ENCODE data around the gene TTC33.

GRCh38 chr5:40680741-40681362 is 74.9 kb downstream of the TTC33 start:
- no peak for TF ChIP-seq CTCF (IDR thresholded peaks at IDR 0.05; ENCODE audit: low read depth, low read length)
- no peak for TF ChIP-seq EZH2phosphoT487 (IDR thresholded peaks at IDR 0.05; ENCODE audit: low read depth)

Measured in OCI-LY3 (cell line).